ENCODE results near the gene SLC25A43.
"Not testable (repeated sequence)": the region's sequence is repeated elsewhere in the genome, so short reads cannot be mapped to it uniquely, and the experiment has no call there.

SLC25A43 gene

DNA sequence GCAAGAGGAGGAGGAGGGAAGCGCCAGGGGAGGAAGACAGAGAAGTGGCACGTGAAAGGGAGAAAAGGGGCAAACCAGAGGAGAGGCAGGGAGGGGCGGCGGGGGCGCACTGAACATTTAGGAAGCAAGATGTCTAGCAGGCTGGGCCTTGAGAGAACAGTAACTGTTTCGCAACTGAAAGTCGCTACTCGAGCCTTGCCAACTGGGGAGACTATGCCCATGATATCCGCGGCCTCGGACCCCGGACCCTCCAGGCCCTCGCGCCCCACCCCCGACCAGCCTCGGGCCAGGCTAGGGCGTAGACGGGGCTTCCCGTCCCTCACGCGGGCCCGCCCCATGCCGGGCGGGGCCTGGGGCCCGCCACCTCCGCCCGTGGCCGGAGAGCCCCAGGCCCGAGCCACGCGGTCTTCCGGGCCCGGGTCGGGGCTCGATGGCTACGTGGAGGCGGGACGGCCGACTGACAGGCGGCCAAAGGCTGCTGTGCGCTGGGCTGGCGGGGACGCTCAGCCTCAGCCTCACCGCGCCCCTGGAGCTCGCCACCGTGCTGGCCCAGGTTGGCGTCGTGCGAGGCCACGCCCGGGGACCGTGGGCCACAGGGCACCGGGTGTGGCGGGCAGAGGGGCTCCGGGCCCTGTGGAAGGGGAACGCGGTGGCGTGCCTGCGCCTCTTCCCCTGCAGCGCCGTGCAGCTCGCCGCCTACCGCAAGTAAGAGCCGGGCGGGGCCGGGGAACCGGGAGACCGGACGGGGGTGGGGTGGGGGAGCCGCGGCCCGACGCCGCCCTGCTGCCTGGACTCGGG is at the start of gene SLC25A43:
Gene SLC25A43, plus strand, starts transcription at position 363 of the 798 bp plus-strand sequence. Its CDS starts 68 bp downstream, at position 431.
- DNase-seq (ENCODE audit: low read depth) = peak; percentile 6

DNA sequence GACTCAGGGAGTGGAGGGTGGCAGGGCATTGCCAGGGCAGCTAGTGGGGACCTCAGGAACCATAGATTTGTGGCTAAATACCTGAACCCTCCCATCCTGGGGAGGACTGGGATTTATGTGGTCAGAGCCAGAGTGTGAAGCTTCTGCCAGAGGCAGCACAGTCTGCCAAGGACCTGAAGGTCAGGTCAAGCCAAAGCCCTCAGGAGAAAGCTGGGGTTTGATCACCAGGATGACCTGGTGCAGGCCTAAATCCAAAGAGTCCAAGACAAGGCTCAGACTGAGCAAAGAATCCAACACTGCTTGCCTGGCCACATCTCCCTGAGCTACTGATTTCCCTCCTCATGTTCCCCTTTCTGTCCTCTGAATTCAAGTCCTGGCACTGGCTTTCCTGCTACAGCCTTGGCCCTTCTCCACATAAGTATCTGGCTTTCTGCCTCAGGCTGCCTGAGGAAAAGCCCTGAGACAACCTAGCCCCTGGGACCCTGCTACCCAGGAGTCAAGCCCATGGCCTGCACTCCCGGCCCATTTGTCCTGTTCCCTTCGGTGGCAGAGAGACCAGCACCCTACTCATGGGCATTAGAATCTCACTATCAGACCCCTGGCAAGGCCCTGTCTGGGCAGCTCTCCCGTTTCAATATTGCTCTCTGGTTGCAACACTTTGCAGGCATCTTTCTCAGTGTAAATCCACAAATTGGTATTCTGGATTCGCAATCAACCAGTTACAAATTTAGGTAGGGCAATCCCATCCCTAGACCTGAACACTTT is 39.3 kb upstream of the SLC25A43 start:
- DNase-seq (ENCODE audit: low read depth) = no peak

DNA sequence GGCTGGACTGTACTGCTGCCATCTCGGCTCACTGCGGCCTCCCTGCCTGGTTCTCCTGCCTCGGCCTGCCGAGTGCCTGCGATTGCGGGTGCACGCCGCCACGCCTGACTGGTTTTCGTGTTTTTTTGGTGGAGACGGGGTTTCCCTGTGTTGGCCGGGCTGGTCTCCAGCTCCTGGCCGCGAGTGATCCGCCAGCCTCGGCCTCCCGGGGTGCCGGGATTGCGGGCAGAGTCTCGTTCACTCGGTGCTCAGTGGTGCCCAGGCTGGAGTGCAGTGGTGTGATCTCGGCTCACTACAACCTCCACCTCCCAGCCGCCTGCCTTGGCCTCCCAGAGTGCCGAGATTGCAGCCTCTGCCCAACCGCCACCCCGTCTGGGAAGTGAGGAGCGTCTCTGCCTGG is 37.7 kb upstream of the SLC25A43 start:
- DNase-seq (ENCODE audit: low read depth) = not testable (repeated sequence)

DNA sequence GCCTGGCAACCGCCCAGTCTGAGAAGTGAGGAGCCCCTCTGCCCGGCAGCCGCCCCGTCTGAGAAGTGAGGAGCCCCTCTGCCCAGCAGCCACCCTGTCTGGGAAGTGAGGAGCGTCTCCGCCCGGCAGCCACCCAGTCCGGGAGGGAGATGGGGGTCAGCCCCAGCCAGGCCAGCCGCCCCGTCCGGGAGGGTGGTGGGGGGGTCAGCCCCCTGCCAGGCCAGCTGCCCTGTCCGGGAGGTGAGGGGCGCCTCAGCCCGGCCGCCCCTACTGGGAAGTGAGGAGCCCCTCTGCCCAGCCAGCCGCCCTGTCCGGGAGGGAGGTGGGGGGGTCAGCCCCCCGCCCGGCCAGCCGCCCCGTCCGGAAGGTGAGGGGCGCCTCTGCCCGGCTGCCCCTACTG is 37.1 kb upstream of the SLC25A43 start:
- DNase-seq (ENCODE audit: low read depth) = not testable (repeated sequence)

DNA sequence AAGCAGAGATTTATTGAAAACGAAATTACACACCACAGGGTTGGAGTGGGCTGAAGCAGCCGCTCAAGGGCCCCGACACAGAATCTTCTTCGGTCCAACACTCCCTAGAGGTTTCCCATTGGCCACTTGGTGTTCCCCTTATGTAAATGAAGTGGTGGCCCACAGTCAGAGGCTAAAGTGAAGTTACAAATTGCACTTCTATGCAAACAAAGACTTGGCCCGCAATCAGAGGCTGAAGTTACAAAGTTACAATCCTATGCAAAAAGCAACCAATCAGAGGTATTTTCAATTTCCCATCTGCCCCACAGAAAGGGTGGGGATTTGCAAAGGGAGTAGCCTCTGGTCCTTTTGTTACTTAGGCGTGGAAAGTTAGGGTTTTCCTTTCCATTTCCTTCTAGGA is 35.7 kb upstream of the SLC25A43 start:
- no peak for DNase-seq (ENCODE audit: low read depth)

DNA sequence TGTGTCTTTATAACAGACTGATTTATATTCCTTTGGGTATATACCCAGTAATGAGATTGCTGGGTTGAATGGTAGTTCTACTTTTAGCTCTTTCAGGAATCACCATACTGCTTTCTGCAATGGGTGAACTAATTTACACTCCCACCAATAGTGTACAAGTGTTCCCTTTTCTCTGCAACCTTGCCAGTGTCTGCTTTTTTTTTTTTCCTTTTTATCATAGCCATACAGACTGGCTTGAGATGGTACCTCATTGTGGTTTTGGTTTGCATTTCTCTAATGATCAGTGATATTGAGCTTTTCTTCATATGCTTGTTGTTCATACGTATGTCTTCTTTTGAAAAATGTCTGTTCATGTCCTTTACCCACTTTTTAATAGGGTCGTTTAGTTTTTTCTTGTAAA is 27.3 kb upstream of the SLC25A43 start:
- not testable (repeated sequence) for DNase-seq (ENCODE audit: low read depth)

DNA sequence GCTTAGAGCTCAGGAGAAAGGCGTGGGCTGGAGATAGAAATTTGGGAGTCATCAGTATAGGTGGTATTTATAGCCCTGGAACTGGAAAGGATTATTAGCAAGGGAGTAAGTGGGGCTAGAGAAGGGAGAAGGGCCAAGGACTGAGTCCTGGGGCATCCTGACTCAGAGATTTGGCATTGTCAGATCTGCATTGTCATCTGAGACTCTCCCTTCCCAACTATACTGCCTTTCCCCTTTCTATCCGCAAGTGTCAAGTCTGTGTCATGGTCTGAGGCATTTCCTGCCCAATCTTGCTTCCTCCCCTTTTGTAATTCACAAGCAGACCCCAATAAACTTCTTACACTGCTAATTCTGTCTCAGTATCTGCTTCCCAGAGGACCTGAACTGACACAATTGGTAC is 24.4 kb upstream of the SLC25A43 start:
- no peak for DNase-seq (ENCODE audit: low read depth)

DNA sequence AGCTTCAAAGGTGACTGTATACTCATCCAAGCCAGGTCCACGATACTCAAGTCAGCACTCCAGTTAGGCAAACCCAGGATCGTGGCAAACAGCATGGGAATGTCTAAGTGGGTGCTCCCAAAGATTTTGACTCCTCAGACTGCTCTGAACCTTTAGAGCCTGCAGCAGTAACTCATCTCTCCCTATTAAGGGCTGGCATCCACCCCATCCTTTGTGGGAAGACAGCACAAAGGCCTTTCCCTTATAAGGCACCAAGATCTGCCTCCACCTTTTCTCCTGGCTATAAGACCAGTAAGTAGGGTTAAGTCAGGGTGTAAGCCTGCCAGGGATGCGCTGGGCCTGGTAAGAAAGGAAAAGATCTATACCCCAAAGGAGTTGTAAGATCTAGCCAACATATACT is 23.6 kb upstream of the SLC25A43 start:
- no peak for DNase-seq (ENCODE audit: low read depth)

DNA sequence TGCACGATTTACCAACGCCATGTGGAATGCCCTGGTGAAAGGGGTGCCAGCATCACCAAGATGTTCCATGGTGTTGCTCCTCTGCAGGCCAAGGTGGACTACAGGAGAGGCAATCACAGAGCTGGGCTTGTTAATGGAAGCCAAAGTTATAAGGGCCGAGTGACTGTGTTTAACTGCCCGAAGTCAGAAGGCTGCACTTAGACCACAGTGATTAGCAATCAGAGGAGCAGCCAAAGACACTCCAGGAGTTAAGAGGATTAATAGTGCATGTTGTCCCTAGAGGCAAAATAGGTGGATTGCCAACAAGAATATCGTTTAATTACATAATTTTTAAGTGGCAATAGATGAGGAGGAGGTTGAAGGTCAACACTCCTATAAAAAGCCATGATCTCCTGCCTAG is 22.8 kb upstream of the SLC25A43 start:
- DNase-seq (ENCODE audit: low read depth) = no peak

DNA sequence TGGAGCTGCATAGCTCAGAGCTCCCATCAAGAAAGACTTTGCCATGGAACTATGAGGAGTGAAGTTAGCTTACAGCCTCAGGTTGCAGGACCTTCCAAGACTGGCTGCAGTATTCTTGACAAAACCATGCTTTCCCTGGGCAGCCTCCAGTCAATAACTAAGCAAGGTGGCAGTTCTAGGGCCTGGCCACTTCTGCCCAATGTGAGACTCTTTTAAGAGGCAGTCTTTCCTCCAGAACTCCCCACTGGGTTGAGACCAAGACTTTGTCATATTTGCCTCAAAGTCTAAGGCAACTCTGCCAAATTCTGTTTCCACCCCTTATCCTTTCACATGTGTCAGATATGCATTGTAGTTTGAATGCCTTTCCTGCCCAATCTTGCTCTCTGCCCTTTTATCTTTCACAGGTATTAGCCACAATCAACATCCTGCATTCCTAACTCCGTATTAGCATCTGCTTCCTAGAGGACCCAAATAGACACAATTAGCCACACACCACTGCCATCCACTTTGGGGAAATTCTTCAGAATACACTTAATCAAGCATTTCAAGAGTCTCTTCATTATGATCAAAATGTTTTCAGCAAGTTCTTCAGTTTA is 17.7 kb upstream of the SLC25A43 start:
- DNase-seq (ENCODE audit: low read depth) = no peak

DNA sequence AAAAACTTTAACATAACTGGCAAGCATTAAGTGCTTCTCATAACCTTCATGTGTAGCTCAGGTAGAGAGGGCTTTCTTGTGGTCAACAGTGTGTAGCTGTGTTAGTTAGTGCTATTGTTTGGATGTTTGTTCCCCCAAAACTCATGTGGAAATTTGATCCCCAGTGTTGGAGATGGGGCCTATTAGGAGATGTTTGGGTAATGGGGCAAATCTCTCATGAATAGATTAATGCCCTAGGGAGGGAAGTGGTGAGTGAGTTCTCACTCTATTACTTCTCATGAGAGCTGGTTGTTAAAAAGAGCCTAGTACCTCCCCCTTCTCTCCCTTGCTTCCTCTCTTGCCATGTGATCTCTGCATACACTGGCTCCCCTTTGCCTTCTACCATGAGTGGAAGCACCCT is 16.5 kb upstream of the SLC25A43 start:
- DNase-seq (ENCODE audit: low read depth) = no peak

DNA sequence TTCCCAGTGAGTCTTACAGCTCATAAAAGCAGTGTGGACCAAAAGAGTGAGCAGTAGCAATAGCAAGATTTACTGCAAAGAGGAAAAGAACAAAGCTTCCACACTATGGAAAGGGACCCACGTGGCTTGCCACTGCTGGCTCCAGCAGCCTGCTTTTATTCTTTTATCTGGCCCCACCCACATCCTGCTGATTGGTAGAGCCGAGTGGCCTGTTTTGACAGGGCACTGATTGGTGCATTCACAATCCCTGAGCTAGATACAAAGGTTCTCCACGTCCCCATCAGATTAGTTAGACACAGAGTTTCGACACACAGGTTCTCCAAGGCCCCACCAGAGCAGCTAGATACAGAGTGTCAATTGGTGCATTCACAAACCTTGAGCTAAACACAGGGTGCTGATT is 12.5 kb upstream of the SLC25A43 start:
- not testable (repeated sequence) for DNase-seq (ENCODE audit: low read depth)

DNA sequence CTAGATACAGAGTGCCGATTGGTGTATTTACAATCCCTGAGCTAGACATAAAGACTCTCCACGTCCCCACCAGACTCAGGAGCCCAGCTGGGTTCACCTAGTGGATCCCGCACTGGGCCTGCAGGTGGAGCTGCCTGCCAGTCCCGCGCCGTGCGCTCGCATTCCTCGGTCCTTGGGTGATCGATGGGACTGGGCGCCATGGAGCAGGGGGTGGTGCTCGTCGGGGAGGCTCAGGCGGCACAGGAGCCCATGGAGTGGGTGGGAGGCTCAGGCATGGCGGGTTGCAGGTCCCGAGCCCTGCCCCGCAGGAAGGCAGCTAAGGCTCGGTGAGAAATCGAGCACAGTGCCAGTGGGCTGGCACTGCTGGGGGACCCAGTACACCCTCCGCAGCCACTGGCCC is 11.7 kb upstream of the SLC25A43 start:
- not testable (repeated sequence) for DNase-seq (ENCODE audit: low read depth)

DNA sequence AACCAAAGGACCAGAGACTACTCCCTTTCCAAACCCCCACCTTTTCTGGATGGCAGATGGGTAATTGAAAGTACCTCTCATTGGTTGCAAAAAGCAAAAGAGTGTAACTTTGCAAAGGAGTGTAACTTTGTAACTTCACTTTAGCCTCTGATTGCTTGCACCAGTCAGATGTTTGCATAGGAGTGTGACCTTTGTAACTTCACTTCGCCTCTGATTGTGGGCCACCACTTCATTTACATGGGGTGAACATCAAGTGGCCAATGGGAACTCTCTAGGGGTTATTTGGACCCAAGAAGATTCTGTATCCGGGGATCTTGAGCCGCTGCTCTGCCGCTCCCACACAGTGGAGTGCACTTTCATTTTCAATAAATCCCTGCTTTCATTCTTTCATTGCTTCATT is 9.9 kb upstream of the SLC25A43 start:
- DNase-seq (ENCODE audit: low read depth) = no peak

DNA sequence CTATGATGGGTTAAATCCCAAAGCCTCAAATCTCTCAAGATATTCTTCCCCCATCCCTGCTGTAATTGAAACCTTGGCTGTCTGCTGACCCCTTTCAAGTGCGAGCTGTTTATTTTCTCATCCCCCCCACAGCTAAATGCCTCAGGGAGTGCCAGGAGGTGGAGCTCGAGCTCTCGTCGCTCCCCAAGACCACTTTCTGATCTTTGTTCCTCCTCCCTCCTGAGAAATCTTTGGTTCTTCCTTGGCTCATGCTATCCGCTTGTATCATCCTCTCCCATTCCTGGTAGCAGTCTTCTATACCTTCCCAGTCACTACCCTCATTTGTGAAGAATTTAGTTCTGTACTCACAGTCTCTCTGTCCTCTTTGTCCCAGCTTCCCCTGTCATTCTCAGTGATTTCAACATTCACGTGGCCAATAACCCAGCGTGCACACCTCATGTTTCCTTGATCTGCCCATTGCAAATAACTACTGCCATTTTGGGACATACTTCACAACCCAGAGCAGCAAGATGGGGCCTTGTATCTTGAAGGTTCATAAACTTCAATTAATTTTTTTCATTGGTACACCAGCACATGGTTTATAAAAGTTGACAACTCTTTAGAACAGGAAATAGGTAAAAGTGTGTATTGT is 9.2 kb upstream of the SLC25A43 start:
- DNase-seq (ENCODE audit: low read depth) = no peak

DNA sequence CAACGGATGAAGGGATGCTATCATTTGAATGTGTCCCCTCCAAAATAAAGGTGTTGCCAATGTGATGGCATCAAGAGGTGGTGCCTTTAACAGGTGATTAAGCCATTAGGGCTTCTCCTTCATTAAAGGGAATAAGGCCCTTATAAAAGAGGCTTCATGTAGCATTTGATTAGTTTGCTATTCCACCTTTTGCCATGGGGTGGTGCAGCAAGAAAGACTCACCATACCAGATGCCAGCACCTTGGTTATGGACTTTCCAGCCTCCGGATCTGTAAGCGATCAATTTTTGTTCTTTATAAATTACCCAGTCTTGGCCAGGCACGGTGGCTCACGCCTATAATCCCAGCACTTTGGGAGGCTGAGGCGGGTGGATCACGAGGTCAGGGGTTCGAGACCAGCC is 7.9 kb upstream of the SLC25A43 start:
- no peak for DNase-seq (ENCODE audit: low read depth)

DNA sequence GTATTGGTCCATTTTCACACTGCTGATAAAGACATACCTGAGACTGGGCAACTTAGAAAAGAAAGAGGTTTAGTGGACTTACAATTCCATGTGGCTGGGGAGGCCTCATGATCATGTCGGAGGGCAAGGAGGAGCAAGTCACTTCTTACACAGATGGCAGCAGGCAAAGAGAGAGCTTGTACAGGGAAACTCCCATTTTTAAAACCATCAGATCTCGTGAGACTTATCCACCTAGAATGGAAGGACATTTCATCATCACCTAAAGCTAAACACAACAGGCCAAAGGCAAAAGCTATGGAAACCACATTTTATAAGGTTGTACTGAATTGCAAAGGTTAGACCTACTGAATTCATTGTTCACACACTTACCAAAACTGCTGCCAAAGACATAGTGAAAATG is 6.0 kb upstream of the SLC25A43 start:
- DNase-seq (ENCODE audit: low read depth) = no peak

DNA sequence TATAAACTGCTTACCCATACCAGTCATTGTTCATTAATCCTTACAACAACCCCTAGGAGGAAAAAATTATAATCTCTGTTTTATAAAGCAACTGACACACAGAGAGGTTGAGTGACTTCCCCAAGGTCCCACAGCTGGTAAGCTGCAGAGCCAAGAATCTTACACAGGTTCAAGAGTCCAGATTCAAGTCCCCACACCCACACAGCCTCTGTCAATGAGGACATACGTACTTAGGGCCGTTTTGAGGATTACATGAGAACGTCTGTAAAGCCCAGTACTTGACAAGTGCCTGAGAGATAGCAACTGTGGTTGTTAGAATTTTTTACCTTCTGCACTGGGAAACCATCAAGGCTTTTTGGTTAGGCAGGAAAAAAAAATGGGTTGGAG is 556 bp upstream of the SLC25A43 start:
- DNase-seq (ENCODE audit: low read depth) = no peak

DNA sequence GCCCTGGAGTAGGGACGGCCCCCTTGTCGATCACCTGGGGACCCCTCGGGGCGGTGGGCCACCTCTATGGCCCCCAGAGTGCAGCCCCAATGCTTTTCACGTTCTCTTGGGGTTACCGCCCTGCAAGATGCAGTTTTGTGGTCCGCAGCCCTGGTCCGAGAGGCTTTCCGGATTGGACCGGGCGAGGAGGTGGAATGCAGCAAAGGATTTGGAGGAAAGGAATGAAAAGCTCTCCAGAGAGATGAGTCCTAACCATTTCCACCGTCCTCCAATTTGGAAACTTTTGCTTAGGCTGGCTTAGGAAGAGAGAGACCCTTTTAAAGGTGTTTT is 601 bp downstream of the SLC25A43 start:
- no peak for DNase-seq (ENCODE audit: low read depth)

DNA sequence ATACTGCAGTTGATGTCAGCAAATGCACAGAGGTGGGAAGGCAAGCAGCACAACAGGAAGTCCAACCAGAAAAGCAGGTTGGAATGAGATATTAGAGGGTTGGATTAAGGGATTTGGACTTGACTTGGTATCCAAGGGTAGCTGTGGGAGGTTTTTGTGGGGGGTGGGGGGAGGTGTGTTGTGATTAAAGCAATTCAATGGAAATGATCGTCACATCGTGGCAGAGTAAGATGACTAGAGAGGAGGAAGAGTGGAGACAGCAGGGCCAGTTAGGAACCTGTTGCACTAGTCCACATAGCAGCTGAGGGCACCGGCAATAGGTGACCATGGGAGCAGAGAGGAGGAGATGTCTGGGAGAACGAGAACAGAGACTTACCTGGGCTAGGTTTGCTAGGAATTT is 2.4 kb downstream of the SLC25A43 start:
- no peak for DNase-seq (ENCODE audit: low read depth)

DNA sequence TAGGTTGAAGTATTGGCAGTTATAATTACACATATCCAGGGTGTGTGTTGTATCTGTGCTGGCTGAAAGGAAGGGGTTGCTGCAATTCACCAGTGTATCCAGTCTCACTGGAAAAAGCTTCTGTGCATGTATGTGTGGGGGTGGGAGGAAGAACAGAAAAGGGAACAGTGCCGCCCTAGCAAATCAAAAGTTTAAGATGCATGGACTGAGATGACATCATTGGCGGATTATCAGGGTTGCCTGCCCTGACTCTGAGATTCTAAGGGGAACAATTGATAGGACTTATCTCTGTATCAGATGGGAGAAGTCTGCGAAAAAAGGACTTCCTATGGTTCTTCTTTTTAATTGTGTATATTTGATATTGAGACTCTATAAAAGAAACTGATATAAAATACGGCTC is 3.5 kb downstream of the SLC25A43 start:
- no peak for DNase-seq (ENCODE audit: low read depth)

DNA sequence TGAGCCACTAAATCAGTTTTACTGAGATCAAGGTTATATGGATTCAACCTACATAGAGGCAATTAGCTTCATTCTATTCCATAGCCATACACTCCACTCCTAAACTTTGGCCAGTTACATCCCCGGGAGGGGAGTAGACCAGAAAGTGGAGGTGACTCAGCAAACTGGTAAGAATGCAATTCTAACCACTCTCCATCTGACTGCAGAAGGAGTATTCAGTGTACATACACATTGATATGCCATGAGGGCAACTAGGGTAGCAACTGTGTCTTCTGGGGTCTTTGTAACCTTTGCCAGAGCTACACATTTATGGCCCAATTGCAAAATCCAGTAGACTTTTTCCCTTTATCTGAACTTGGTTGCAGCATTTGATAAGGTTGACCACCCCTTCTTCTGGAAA is 7.6 kb downstream of the SLC25A43 start:
- DNase-seq (ENCODE audit: low read depth) = no peak

DNA sequence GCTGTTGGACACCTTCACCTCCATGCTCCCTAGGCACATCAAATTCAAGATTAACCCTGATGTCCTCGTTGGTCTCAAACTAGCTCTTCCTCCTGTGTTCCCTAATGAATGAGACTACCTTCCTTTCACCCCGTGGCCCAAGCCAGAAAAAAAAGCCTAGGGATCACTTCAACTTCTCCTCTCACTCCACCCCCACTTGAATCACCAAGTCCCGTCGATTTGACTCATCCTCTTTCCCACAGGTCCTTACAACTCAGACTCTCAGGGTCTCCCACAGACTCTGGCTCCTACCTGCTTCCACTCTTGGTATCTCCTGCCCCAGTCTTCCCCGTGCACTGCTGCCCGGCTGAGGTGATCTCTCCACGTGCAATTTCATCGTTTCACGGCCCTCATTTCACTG is 8.5 kb downstream of the SLC25A43 start:
- no peak for DNase-seq (ENCODE audit: low read depth)

Measured in activated T-helper 9 cell treated with anti-CD3 and anti-CD28 coated beads, Interleukin-2, amount 50 U/mL, for 16 hours (primary cell).